Measurements from ENCODE around the gene NES.

The NES gene

GRCh38 chr1:156677616-156678596 lies 699 bp upstream of the NES start:
- peak; percentile 62 for DNase-seq

- DNase-seq: no peak
Observed at GRCh38 chr1:156676114-156676819, 940 bp downstream of the NES start.

GRCh38 chr1:156675210-156676113 lies 1.7 kb downstream of the NES start:
- DNase-seq: no peak

- no peak for DNase-seq
Observed at GRCh38 chr1:156673387-156674121, 3.7 kb downstream of the NES start.

- no peak for DNase-seq
Observed at GRCh38 chr1:156671804-156672203, 5.4 kb downstream of the NES start.

GRCh38 chr1:156670791-156671190 lies 6.4 kb downstream of the NES start:
- DNase-seq: no peak

GRCh38 chr1:156670359-156670758 lies 6.8 kb downstream of the NES start:
- no peak for DNase-seq

GRCh38 chr1:156669794-156670193 lies 7.4 kb downstream of the NES start:
- no peak for DNase-seq

- DNase-seq: no peak
Observed at GRCh38 chr1:156668801-156669637, 8.2 kb downstream of the NES start.

- no peak for DNase-seq
Observed at GRCh38 chr1:156667968-156668709, 9.1 kb downstream of the NES start.

- DNase-seq: no peak
Observed at GRCh38 chr1:156667610-156667967, 9.6 kb downstream of the NES start.

GRCh38 chr1:156666862-156667609 lies 10.2 kb downstream of the NES start:
- no peak for DNase-seq

- DNase-seq: no peak
Observed at GRCh38 chr1:156665539-156665938, 11.7 kb downstream of the NES start.

GRCh38 chr1:156664767-156665411 lies 12.3 kb downstream of the NES start:
- no peak for DNase-seq

- no peak for DNase-seq
Observed at GRCh38 chr1:156664046-156664766, 13.0 kb downstream of the NES start.

- no peak for DNase-seq
Observed at GRCh38 chr1:156663178-156663577, 14.0 kb downstream of the NES start.

- no peak for DNase-seq
Observed at GRCh38 chr1:156662800-156663055, 14.5 kb downstream of the NES start.

- no peak for DNase-seq
Observed at GRCh38 chr1:156662005-156662799, 15.0 kb downstream of the NES start.

Measured in COR-L47 (cell line).